ENCODE data around the gene BOLA2.
"Not testable (repeated sequence)": the region's sequence is repeated elsewhere in the genome, so short reads cannot be mapped to it uniquely, and the experiment has no call there.

BOLA2 gene

GRCh38 chr16:29454269-29454668 lies at the start of gene BOLA2, which contains the start of gene SLX1B:
Gene BOLA2 (minus strand): TSS chr16:29454351. CDS start chr16:29454253, 98 bp downstream.
Gene SLX1B (plus strand): TSS chr16:29454533.
- DNase-seq, result not testable (repeated sequence)

DNA sequence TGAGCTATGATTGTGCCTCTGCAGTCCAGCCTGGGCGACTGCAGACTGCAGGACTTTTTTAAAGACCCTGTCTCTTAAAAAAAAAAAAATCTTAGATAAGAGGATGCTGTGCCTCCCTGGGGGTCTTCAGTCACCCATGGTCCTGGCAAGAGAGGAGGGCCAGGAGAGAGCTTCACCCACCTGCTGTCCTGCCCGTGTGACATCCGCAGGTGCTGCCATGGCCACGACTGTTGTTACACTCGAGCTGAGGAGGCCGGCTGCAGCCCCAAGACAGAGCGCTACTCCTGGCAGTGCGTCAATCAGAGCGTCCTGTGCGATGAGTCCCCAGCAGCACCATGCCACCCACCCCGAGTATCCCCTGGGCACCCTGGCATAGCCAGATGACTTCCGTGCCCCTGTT lies 28.1 kb upstream of the BOLA2 start:
- not testable (repeated sequence) for DNase-seq

DNA sequence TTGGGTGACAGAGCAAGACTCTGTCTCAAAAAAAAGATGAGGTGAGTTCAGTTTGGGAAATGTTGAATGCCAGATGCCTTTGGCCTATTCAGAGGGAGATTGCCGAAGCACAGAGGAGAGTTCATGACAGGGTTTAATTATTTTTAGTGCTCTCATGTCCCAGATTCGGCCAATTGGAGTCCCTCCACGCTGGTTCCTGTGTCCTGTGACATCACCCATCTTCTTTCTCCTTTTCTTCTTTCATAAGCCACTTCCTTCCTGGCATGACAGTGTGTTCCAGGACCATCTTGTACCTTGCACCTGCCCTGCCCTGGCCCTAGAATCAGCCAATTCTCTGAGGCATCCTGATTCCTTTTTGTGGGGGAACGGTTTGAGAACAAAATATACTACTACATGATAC lies 17.9 kb upstream of the BOLA2 start:
- not testable (repeated sequence) for DNase-seq

- DNase-seq, result peak; percentile 33
Measured at GRCh38 chr16:29469660-29470059, 15.5 kb upstream of the BOLA2 start.

- not testable (repeated sequence) for DNase-seq
Measured at GRCh38 chr16:29467654-29468366, 13.7 kb upstream of the BOLA2 start.

- DNase-seq, result not testable (repeated sequence)
Measured at GRCh38 chr16:29466904-29467303, 12.8 kb upstream of the BOLA2 start.

- not testable (repeated sequence) for DNase-seq
Measured at GRCh38 chr16:29465985-29466824, 12.1 kb upstream of the BOLA2 start.

DNA sequence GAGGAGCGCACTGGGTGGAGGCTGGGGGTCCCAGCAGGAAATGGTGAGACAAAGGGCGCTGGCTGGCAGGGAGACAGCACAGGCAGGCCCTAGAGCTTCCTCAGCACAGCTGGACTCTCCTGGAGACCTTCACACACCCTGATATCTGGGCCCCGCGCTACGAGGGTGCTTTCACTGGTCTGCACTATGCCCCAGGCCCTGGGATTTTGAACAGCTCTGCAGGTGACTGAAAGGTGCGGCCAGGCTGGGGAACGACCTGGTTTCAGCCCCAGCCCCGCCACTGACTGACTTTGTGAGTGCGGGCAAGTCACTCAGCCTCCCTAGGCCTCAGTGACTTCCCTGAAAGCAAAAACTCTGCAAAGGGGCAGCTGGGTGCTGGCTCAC lies 6.5 kb upstream of the BOLA2 start:
- DNase-seq, result not testable (repeated sequence)

DNA sequence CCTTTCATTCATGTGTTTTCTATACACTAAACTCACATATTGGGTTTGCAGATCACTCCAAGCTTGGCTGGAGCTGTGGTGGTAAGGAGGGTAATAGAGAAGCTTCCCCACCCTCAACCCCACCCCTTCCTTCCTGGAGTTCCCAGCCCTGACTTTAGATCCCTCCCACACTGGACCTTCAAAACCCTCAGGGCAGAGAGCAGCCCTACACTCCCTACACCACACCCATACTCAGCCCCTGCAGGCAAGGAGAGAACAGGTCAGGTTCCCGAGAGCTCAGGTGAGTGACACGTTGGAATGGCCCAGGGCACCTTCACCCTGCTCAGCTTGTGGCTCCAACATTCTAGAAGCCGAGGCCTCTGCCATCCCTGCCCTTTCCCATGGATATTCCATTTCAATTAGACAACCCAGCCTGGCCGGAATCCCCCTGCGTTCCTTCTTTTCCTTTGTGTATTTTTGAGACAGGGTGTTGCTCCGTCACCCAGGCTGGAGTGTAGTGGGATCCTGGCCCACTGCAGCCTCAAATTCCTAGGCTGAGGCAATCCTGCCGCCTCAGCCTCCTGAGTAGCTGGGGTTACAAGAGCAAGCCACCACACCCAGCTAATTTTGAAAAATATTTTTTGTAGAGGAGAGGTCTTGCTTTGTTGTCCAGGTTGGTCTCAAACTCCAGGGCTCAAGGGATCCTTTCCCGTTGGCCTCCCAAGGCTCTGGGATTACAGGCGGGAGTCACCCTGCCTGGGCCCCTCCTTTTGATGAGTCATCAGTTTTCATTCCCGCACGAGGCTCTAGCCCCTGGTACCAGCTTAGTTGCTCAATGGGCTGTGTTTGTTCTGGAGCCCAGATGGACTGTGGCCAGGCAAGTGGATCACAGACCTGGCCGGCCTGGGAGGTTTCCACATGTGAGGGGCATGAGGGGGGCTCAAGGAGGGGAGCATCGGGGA lies 5.8 kb upstream of the BOLA2 start, which contains the start of gene SULT1A4:
Gene SULT1A4 (plus strand): TSS at position 208 of the 941 bp plus-strand sequence. CDS start 1,473 bp downstream, outside the sequence.
- not testable (repeated sequence) for DNase-seq

GRCh38 chr16:29457660-29458059 lies 3.5 kb upstream of the BOLA2 start:
- peak; percentile 1 for DNase-seq

DNA sequence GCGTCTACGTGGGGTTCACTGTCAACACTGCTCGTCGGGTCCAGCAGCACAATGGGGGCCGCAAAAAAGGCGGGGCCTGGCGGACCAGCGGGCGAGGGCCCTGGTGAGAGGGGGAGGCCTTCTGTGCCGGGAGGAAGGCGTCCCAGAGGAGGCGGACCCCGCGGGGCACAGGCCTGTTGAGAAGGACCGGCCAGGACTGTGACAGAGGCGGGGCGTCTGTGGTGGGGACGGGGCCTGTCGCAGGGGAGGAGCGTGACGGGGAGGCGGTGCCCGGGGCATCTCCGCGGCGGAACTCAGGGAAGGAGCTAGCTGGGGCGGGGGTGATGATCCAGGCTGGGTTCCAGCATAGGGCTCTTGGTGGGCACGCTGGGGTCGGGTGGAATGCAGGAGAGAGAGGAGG lies 677 bp upstream of the BOLA2 start:
- DNase-seq, result not testable (repeated sequence)

DNA sequence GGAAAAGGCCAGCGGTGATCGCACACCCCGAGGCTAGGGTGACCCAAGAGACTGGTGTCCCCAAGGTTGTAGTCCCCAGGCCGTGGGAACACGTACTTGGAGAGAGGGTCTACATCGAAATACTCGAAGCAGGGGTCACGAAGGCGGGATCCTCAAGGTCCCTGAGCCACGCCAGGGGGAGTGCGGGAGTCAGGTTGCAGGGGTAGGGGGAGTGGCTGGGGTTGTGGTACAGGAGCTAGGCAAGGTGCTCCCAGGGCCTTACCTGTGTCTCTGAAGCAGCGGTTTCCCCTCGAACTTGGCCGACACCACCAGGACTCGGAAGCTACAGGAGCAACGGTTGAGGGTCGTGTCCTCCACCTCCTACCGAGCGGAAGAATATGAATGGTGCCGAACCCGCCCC lies 397 bp downstream of the BOLA2 start:
- DNase-seq, result not testable (repeated sequence)

- DNase-seq, result not testable (repeated sequence)
Measured at GRCh38 chr16:29425390-29425789, 28.8 kb downstream of the BOLA2 start.

DNA sequence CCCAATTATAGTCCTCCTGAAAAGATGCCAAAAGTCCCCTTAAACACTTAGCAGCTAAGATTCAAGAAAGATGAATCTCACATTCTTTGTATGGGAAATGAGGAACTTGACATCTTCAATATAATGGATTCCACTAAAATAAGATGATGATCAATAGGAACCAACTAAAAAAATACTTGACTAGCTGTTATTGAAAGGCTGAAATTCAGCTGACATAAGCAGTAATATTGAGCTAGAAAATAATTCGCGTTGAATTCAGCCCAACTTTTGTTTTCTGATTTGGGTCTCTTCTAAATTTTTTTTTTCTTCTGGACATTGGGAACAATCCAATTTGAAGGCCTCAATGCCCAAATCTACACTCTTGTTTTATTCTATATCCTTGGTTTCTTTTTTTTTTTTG lies 30.6 kb downstream of the BOLA2 start:
- not testable (repeated sequence) for DNase-seq

- not testable (repeated sequence) for DNase-seq
Measured at GRCh38 chr16:29405249-29405648, 48.9 kb downstream of the BOLA2 start.
